Measurements from ENCODE around the gene PDE6A. TPM values are rescaled to one million over a fixed set of nuclear protein-coding genes. Genes with fewer than 3 reads are reported as not detected.

Gene PDE6A
- total and polyA plus RNA-seq, 2 experiments from 2014 or later: 3.6 to 3.9 TPM

GRCh38 chr5:149963729-149964128, 19.1 kb upstream of the PDE6A start:
- TF ChIP-seq CTCF (IDR thresholded peaks at IDR 0.05; ENCODE audit: poor library complexity): no peak
- TF ChIP-seq EZH2 (IDR thresholded peaks at IDR 0.05; ENCODE audit: borderline replicate concordance): no peak
- no peak for TF ChIP-seq EZH2phosphoT487 (IDR thresholded peaks at IDR 0.05; ENCODE audit: low read depth, severe bottlenecking, unreplicated experiment)
- peak overlapping the region; percentile 39 for H3K4me2 ChIP-seq
- no peak overlapping the region for H2AFZ ChIP-seq
- H3K4me3 ChIP-seq: no peak overlapping the region
- H3K9me3 ChIP-seq (ENCODE audit: low read depth): no peaks in the 10 kb centered on the region
- no peaks in the 10 kb centered on the region for H3K27me3 ChIP-seq
- H3K9me2 ChIP-seq (replicated peaks; ENCODE audit: insufficient read depth): no peaks in the 10 kb centered on the region
- no peaks in the 10 kb centered on the region for H3K36me3 ChIP-seq (replicated peaks; ENCODE audit: insufficient read depth, low read depth)
- H3K4me1 ChIP-seq (ENCODE audit: insufficient read depth): peaks cover 17% of the 10 kb centered on the region
- H3K27ac ChIP-seq: no peak overlapping the region
- peaks cover 10% of the 10 kb centered on the region for H4K20me1 ChIP-seq (ENCODE audit: insufficient read depth, poor library complexity, severe bottlenecking)
- 96% methylated on average over 3 of the region's 3 CpGs for WGBS (ENCODE audit: low lambda C conversion rate, missing lambda C conversion rate)
- DNase-seq (ENCODE audit: low spot score): no peak
- H3K79me2 ChIP-seq: peaks cover 73% of the 10 kb centered on the region

GRCh38 chr5:149962601-149963300, 18.2 kb upstream of the PDE6A start:
- no peaks in the 10 kb centered on the region for H3K9me2 ChIP-seq (replicated peaks; ENCODE audit: insufficient read depth)
- H3K4me2 ChIP-seq: peak overlapping the region; percentile 92
- WGBS (ENCODE audit: low lambda C conversion rate, missing lambda C conversion rate): 91% methylated on average over 5 of the region's 5 CpGs
- TF ChIP-seq CTCF (IDR thresholded peaks at IDR 0.05; ENCODE audit: poor library complexity) (no peak), EZH2phosphoT487 (IDR thresholded peaks at IDR 0.05; ENCODE audit: low read depth, severe bottlenecking, unreplicated experiment) (no peak), EZH2 (IDR thresholded peaks at IDR 0.05; ENCODE audit: borderline replicate concordance) (no peak)
- H3K27ac ChIP-seq: peak overlapping the region; percentile 25
- peaks cover 10% of the 10 kb centered on the region for H4K20me1 ChIP-seq (ENCODE audit: insufficient read depth, poor library complexity, severe bottlenecking)
- H2AFZ ChIP-seq: no peak overlapping the region
- no peaks in the 10 kb centered on the region for H3K36me3 ChIP-seq (replicated peaks; ENCODE audit: insufficient read depth, low read depth)
- DNase-seq (ENCODE audit: low spot score): no peak
- H3K27me3 ChIP-seq: no peaks in the 10 kb centered on the region
- peaks cover 17% of the 10 kb centered on the region for H3K4me1 ChIP-seq (ENCODE audit: insufficient read depth)
- H3K9me3 ChIP-seq (ENCODE audit: low read depth): no peaks in the 10 kb centered on the region
- no peak overlapping the region for H3K4me3 ChIP-seq
- H3K79me2 ChIP-seq: peaks cover 65% of the 10 kb centered on the region

GRCh38 chr5:149961957-149962409, 17.4 kb upstream of the PDE6A start:
- Histone ChIP-seq H3K4me1 (ENCODE audit: insufficient read depth) (peaks cover 17% of the 10 kb centered on the region), H3K4me2 (peak overlapping the region; percentile 92), H3K36me3 (replicated peaks; ENCODE audit: insufficient read depth, low read depth) (no peaks in the 10 kb centered on the region), H3K9me3 (ENCODE audit: low read depth) (no peaks in the 10 kb centered on the region), H3K4me3 (peak overlapping the region; percentile 48), H3K27ac (peak overlapping the region; percentile 78), H3K79me2 (peaks cover 59% of the 10 kb centered on the region), H3K9me2 (replicated peaks; ENCODE audit: insufficient read depth) (no peaks in the 10 kb centered on the region), H4K20me1 (ENCODE audit: insufficient read depth, poor library complexity, severe bottlenecking) (peaks cover 10% of the 10 kb centered on the region), H2AFZ (no peak overlapping the region), H3K27me3 (no peaks in the 10 kb centered on the region)
- TF ChIP-seq EZH2phosphoT487 (IDR thresholded peaks at IDR 0.05; ENCODE audit: low read depth, severe bottlenecking, unreplicated experiment) (no peak), EZH2 (IDR thresholded peaks at IDR 0.05; ENCODE audit: borderline replicate concordance) (no peak), CTCF (IDR thresholded peaks at IDR 0.05; ENCODE audit: poor library complexity) (peak; percentile 68)
- WGBS (ENCODE audit: low lambda C conversion rate, missing lambda C conversion rate): 60% methylated on average over 6 of the region's 6 CpGs
- DNase-seq (ENCODE audit: low spot score): peak; percentile 75

Data from hepatocyte (in vitro differentiated cells).